ENCODE measurements around the gene LIPJ.

The LIPJ gene

GRCh38 chr10:88544140-88544870 is 42.3 kb upstream of the LIPJ start:
- DNase-seq (ENCODE audit: extremely low spot score): no peak
- POLR2A ChIA-PET: interaction anchor here (1.7 kb wide), 1 partner anchor 682 kb away, joined by 3 read pairs; no protein-coding TSS in a partner anchor
- CTCF ChIA-PET: no interaction called here
- no peak for TF ChIP-seq LEF1 (IDR thresholded peaks at IDR 0.05; ENCODE audit: borderline replicate concordance)
- TF ChIP-seq SP1 (IDR thresholded peaks at IDR 0.05): no peak
- TF ChIP-seq ZNF384 (IDR thresholded peaks at IDR 0.05): no peak
- no peak for TF ChIP-seq SUZ12 (IDR thresholded peaks at IDR 0.05)
- no peak for TF ChIP-seq ARNT (IDR thresholded peaks at IDR 0.05)
- no peak for TF ChIP-seq HDGF (IDR thresholded peaks at IDR 0.05; ENCODE audit: borderline replicate concordance)

GRCh38 chr10:88545359-88545758 is 41.2 kb upstream of the LIPJ start:
- DNase-seq (ENCODE audit: extremely low spot score): no peak
- POLR2A ChIA-PET: no interaction called here
- CTCF ChIA-PET: interaction anchor here (0.6 kb wide), 1 partner anchor 354 kb away, joined by 6 read pairs; no protein-coding TSS in a partner anchor
- no peak for TF ChIP-seq TARDBP (IDR thresholded peaks at IDR 0.05)
- TF ChIP-seq FOXA1 (IDR thresholded peaks at IDR 0.05): no peak
- no peak for TF ChIP-seq BHLHE40 (IDR thresholded peaks at IDR 0.05; ENCODE audit: borderline replicate concordance)
- TF ChIP-seq SP1 (IDR thresholded peaks at IDR 0.05): no peak
- TF ChIP-seq CTBP1 (IDR thresholded peaks at IDR 0.05; ENCODE audit: borderline replicate concordance): no peak
- no peak for TF ChIP-seq NFRKB (IDR thresholded peaks at IDR 0.05)
- no peak for TF ChIP-seq ZNF384 (IDR thresholded peaks at IDR 0.05)
- TF ChIP-seq HDGF (IDR thresholded peaks at IDR 0.05; ENCODE audit: borderline replicate concordance): no peak

- no peak for TF ChIP-seq HDGF (IDR thresholded peaks at IDR 0.05; ENCODE audit: borderline replicate concordance)
- TF ChIP-seq TARDBP (IDR thresholded peaks at IDR 0.05): no peak
- TF ChIP-seq ELF4 (IDR thresholded peaks at IDR 0.05): no peak
- TF ChIP-seq ZNF384 (IDR thresholded peaks at IDR 0.05): no peak
- TF ChIP-seq BHLHE40 (IDR thresholded peaks at IDR 0.05; ENCODE audit: borderline replicate concordance): no peak
- TF ChIP-seq SP1 (IDR thresholded peaks at IDR 0.05): no peak
- no peak for TF ChIP-seq PKNOX1 (IDR thresholded peaks at IDR 0.05)
- no peak for TF ChIP-seq ARNT (IDR thresholded peaks at IDR 0.05)
- no peak for TF ChIP-seq FOXM1 (IDR thresholded peaks at IDR 0.05; ENCODE audit: borderline replicate concordance)
- TF ChIP-seq FOXK2 (IDR thresholded peaks at IDR 0.05): no peak
- no peak for TF ChIP-seq L3MBTL2 (conservative IDR thresholded peaks at IDR 0.05)
- no peak for TF ChIP-seq LEF1 (IDR thresholded peaks at IDR 0.05; ENCODE audit: borderline replicate concordance)
- no peak for TF ChIP-seq NFRKB (IDR thresholded peaks at IDR 0.05)
- TF ChIP-seq SUZ12 (IDR thresholded peaks at IDR 0.05): no peak
- no peak for TF ChIP-seq FOXA1 (IDR thresholded peaks at IDR 0.05)
- CTCF ChIA-PET: no interaction called here
- DNase-seq (ENCODE audit: extremely low spot score): no peak
- POLR2A ChIA-PET: no interaction called here
Observed at GRCh38 chr10:88546497-88546896, 40.1 kb upstream of the LIPJ start.

GRCh38 chr10:88551246-88551645 is 35.3 kb upstream of the LIPJ start:
- TF ChIP-seq L3MBTL2 (conservative IDR thresholded peaks at IDR 0.05) (no peak), NFRKB (IDR thresholded peaks at IDR 0.05) (no peak), CTBP1 (IDR thresholded peaks at IDR 0.05; ENCODE audit: borderline replicate concordance) (no peak), BHLHE40 (IDR thresholded peaks at IDR 0.05; ENCODE audit: borderline replicate concordance) (no peak), FOXA1 (IDR thresholded peaks at IDR 0.05) (no peak), ZNF384 (IDR thresholded peaks at IDR 0.05) (no peak), TARDBP (IDR thresholded peaks at IDR 0.05) (no peak), ARNT (IDR thresholded peaks at IDR 0.05) (no peak), FOXM1 (IDR thresholded peaks at IDR 0.05; ENCODE audit: borderline replicate concordance) (no peak), SP1 (IDR thresholded peaks at IDR 0.05) (no peak), PKNOX1 (IDR thresholded peaks at IDR 0.05) (no peak)
- CTCF ChIA-PET: interaction anchor here (0.6 to 1.7 kb wide), 2 partner anchors 44 to 395 kb away, joined by 4 to 6 read pairs; no protein-coding TSS in a partner anchor
- no peak for DNase-seq (ENCODE audit: extremely low spot score)
- POLR2A ChIA-PET: no interaction called here

- ChIA-PET POLR2A (no interaction called here), CTCF (interaction anchor here (1.1 to 1.7 kb wide), 2 partner anchors 77 to 81 kb away, joined by 5 to 7 read pairs; no protein-coding TSS in a partner anchor)
- peak; percentile 55 for DNase-seq (ENCODE audit: extremely low spot score)
- TF ChIP-seq NFRKB (IDR thresholded peaks at IDR 0.05): no peak
- TF ChIP-seq ARNT (IDR thresholded peaks at IDR 0.05): no peak
- no peak for TF ChIP-seq FOXA1 (IDR thresholded peaks at IDR 0.05)
- no peak for TF ChIP-seq PKNOX1 (IDR thresholded peaks at IDR 0.05)
- no peak for TF ChIP-seq TARDBP (IDR thresholded peaks at IDR 0.05)
- no peak for TF ChIP-seq FOXM1 (IDR thresholded peaks at IDR 0.05; ENCODE audit: borderline replicate concordance)
- no peak for TF ChIP-seq CTBP1 (IDR thresholded peaks at IDR 0.05; ENCODE audit: borderline replicate concordance)
- TF ChIP-seq ELF4 (IDR thresholded peaks at IDR 0.05): no peak
- no peak for TF ChIP-seq HDGF (IDR thresholded peaks at IDR 0.05; ENCODE audit: borderline replicate concordance)
- TF ChIP-seq L3MBTL2 (conservative IDR thresholded peaks at IDR 0.05): no peak
- no peak for TF ChIP-seq FOXK2 (IDR thresholded peaks at IDR 0.05)
- no peak for TF ChIP-seq ZNF384 (IDR thresholded peaks at IDR 0.05)
- no peak for TF ChIP-seq BHLHE40 (IDR thresholded peaks at IDR 0.05; ENCODE audit: borderline replicate concordance)
- no peak for TF ChIP-seq SUZ12 (IDR thresholded peaks at IDR 0.05)
- no peak for TF ChIP-seq SP1 (IDR thresholded peaks at IDR 0.05)
- TF ChIP-seq LEF1 (IDR thresholded peaks at IDR 0.05; ENCODE audit: borderline replicate concordance): no peak
Observed at GRCh38 chr10:88553116-88553752, 33.3 kb upstream of the LIPJ start.
